ENCODE measurements around the gene PRKAB1. TPM values are rescaled to one million over a fixed set of nuclear protein-coding genes. Genes with fewer than 3 reads are reported as not detected.

Gene PRKAB1
- total RNA-seq, 4 donors from 2014 or later = 46.0 to 151 (median 89.3) TPM

GRCh38 chr12:119659289-119659897 is 8.5 kb upstream of the PRKAB1 start:
- H3K36me3 ChIP-seq = no peaks in the 10 kb centered on the region
- TF ChIP-seq, protein P1, sequence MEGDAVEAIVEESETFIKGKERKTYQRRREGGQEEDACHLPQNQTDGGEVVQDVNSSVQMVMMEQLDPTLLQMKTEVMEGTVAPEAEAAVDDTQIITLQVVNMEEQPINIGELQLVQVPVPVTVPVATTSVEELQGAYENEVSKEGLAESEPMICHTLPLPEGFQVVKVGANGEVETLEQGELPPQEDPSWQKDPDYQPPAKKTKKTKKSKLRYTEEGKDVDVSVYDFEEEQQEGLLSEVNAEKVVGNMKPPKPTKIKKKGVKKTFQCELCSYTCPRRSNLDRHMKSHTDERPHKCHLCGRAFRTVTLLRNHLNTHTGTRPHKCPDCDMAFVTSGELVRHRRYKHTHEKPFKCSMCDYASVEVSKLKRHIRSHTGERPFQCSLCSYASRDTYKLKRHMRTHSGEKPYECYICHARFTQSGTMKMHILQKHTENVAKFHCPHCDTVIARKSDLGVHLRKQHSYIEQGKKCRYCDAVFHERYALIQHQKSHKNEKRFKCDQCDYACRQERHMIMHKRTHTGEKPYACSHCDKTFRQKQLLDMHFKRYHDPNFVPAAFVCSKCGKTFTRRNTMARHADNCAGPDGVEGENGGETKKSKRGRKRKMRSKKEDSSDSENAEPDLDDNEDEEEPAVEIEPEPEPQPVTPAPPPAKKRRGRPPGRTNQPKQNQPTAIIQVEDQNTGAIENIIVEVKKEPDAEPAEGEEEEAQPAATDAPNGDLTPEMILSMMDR (IDR thresholded peaks at IDR 0.05) = peak; percentile 70 to 95 (median 91)
- no peak for TF ChIP-seq EP300 (IDR thresholded peaks at IDR 0.05; ENCODE audit: low read depth)
- intact Hi-C loops (cut with DNase I; ENCODE audit: low total_unique reads) (no loop called here), in situ Hi-C loops (cut with MboI; ENCODE audit: low pct_ligation_motif_present in 1 of 4, low pct_unique_long_range_greater_than_20kb in 1 of 4, low sequenced_read_pairs in 3 of 4) (no loop called here)
- no peak overlapping the region for H3K27ac ChIP-seq
- 40 to 51% methylated on average over 6 of the region's 6 CpGs for WGBS, 2 donors (ENCODE audit: low coverage in 1 of 2)
- H3K9me3 ChIP-seq = no peaks in the 10 kb centered on the region
- DNase-seq = peak; percentile 47
- H3K4me3 ChIP-seq = no peak overlapping the region
- no peaks in the 10 kb centered on the region for H3K27me3 ChIP-seq
- no peaks in the 10 kb centered on the region for H3K4me1 ChIP-seq

GRCh38 chr12:119660076-119660475 is 7.9 kb upstream of the PRKAB1 start:
- in situ Hi-C loops (cut with MboI; ENCODE audit: low pct_ligation_motif_present in 1 of 4, low pct_unique_long_range_greater_than_20kb in 1 of 4, low sequenced_read_pairs in 3 of 4) (loop anchor here in 1 of 4 donors (10.0 kb wide), 1 partner anchor 115 kb away; no protein-coding TSS in a partner anchor), intact Hi-C loops (cut with DNase I; ENCODE audit: low total_unique reads) (no loop called here)
- H3K36me3 ChIP-seq = no peaks in the 10 kb centered on the region
- H3K4me3 ChIP-seq = no peak overlapping the region
- no peaks in the 10 kb centered on the region for H3K4me1 ChIP-seq
- H3K9me3 ChIP-seq = no peaks in the 10 kb centered on the region
- no peak overlapping the region for H3K27ac ChIP-seq
- WGBS, 2 donors (ENCODE audit: low coverage in 1 of 2) = 71 to 77% methylated on average over 5 of the region's 5 CpGs
- no peak for DNase-seq
- no peak for TF ChIP-seq POLR2A (IDR thresholded peaks at IDR 0.05)
- no peak for TF ChIP-seq POLR2AphosphoS5 (IDR thresholded peaks at IDR 0.05)
- no peaks in the 10 kb centered on the region for H3K27me3 ChIP-seq

GRCh38 chr12:119661882-119662281 is 6.1 kb upstream of the PRKAB1 start:
- H3K27me3 ChIP-seq = no peaks in the 10 kb centered on the region
- intact Hi-C loops (cut with DNase I; ENCODE audit: low total_unique reads) = no loop called here
- no peak overlapping the region for H3K4me3 ChIP-seq
- in situ Hi-C loops (cut with MboI; ENCODE audit: low pct_ligation_motif_present in 1 of 4, low pct_unique_long_range_greater_than_20kb in 1 of 4, low sequenced_read_pairs in 3 of 4) = loop anchor here in 1 of 4 donors (10.0 kb wide), 1 partner anchor 113 kb away; no protein-coding TSS in a partner anchor
- peaks cover 0 to 4% (median 2%) of the 10 kb centered on the region in 4 donors for H3K4me1 ChIP-seq
- H3K9me3 ChIP-seq = no peaks in the 10 kb centered on the region
- TF ChIP-seq, protein P1 (IDR thresholded peaks at IDR 0.05) = no peak
- no peak for TF ChIP-seq EP300 (IDR thresholded peaks at IDR 0.05; ENCODE audit: low read depth)
- no peak overlapping the region for H3K27ac ChIP-seq
- 50 to 73% methylated on average over 3 to 4 of the region's 4 CpGs for WGBS, 2 donors (ENCODE audit: low coverage in 1 of 2)
- H3K36me3 ChIP-seq = no peaks in the 10 kb centered on the region
- DNase-seq = no peak

DNA sequence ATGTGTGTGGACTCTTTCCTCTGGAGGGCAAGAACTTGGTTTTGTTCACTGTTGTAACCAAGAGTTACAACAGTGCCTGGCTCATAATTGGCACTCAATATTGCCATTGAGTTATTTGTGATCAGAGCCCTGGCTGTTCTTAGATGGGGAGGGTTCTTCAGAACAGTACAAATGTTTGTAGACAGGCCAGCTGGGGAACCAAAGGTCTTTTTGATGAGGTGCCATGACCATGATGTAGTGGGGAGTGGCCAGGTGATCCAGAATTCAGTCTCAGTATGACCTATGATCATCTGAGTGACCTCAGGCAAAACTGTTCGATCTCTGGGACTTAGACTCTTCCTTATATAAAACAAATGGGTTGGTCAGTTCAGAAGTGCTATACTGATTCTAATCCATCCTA is 3.3 kb upstream of the PRKAB1 start:
- Histone ChIP-seq H3K9me3 (no peaks in the 10 kb centered on the region), H3K4me3 (no peak overlapping the region), H3K36me3 (no peaks in the 10 kb centered on the region), H3K27ac (no peak overlapping the region), H3K27me3 (no peaks in the 10 kb centered on the region), H3K4me1 (peaks cover 0 to 18% (median 13%) of the 10 kb centered on the region in 4 donors)
- TF ChIP-seq, protein P1 (IDR thresholded peaks at IDR 0.05) = no peak
- no peak for TF ChIP-seq POLR2AphosphoS5 (IDR thresholded peaks at IDR 0.05)
- no peak for TF ChIP-seq EP300 (IDR thresholded peaks at IDR 0.05; ENCODE audit: low read depth)
- TF ChIP-seq POLR2A (IDR thresholded peaks at IDR 0.05) = no peak
- 81 to 100% methylated on average over 1 of the region's 1 CpG for WGBS, 2 donors (ENCODE audit: low coverage in 1 of 2)
- no peak for DNase-seq
- in situ Hi-C loops (cut with MboI; ENCODE audit: low pct_ligation_motif_present in 1 of 4, low pct_unique_long_range_greater_than_20kb in 1 of 4, low sequenced_read_pairs in 3 of 4) (loop anchor here in 1 of 4 donors (10.0 kb wide), 1 partner anchor 110 kb away; no protein-coding TSS in a partner anchor), intact Hi-C loops (cut with DNase I; ENCODE audit: low total_unique reads) (no loop called here)
